GM12878 (cell line): ENCODE data around the gene GALNT9. TPM values are rescaled to one million over a fixed set of nuclear protein-coding genes. Genes with fewer than 3 reads are reported as not detected.

ENCODE experiments used
- ATAC-seq: fragments of 200-7000 bp; cut with Tn5 transposase; 3 replicates; pipeline ENCODE4 v1.9.1; 2020; ENCODE audit warnings: mild to moderate bottlenecking, moderate library complexity
- BruUV-seq: library from RNA; stranded (reverse); fragments of 400-500 nt; replicated peaks from 2 replicates; lab custom pipeline; 2021; lab: Mats Ljungman, UMichigan
- CTCF ChIA-PET: fragments of 300-600 bp; sonication (Branson Sonifier 250); formaldehyde crosslinking; extraction: SDS; loops from one replicate; lab custom pipeline; 2021; ENCODE audit warnings: inconsistent platforms; lab: Yijun Ruan, JAX
- POLR2A ChIA-PET: fragments of 350-600 bp; formaldehyde crosslinking; extraction: SDS; loops from one replicate; lab custom pipeline; 2021; ENCODE audit warnings: inconsistent platforms; lab: Charles Lee
- RAD21 ChIA-PET: fragments of 300-600 bp; sonication (Branson Sonifier 250); formaldehyde crosslinking; loops from one replicate; lab custom pipeline; 2023; ENCODE audit warnings: antibody characterized with exemption; ENCODE audit not compliant: unreplicated experiment; lab: Charles Lee
- SMC1A ChIA-PET: fragments of 300-600 bp; sonication (Branson Sonifier 250); formaldehyde crosslinking; loops from one replicate; lab custom pipeline; 2023; ENCODE audit not compliant: unreplicated experiment, uncharacterized antibody; lab: Charles Lee
- DNase-seq: peaks from one replicate; pipeline ENCODE4 v3.0.0-alpha.2; 2011; ENCODE audit warnings: low read depth, low spot score
- FAIRE-seq: peaks from 3 replicates; lab custom pipeline; 2011; peaks lifted over from hg19 to GRCh38; lab: Jason Lieb, UNC
- H2AFZ ChIP-seq: 2 replicates; pipeline ENCODE4 v1.6.0; 2011; ENCODE audit warnings: low read depth, low read length, control low read depth; ENCODE audit not compliant: control insufficient read depth
- H3K27ac ChIP-seq: 2 replicates; pipeline ENCODE4 v1.5.1; 2011; ENCODE audit warnings: control low read depth; ENCODE audit not compliant: control insufficient read depth, insufficient read depth
- H3K27me3 ChIP-seq, 2 experiments: replicated peaks in 1 of 2; 2 replicates each; pipeline versions ENCODE4 v1.6.0 to v1.6.1; 2011; ENCODE audit warnings: low read length in 1 of 2; ENCODE audit not compliant: control insufficient read depth in 2 of 2, insufficient read depth in 2 of 2
- H3K36me3 ChIP-seq, 2 experiments: 2 replicates each; pipeline ENCODE4 v1.5.1; 2011; ENCODE audit warnings: low read length in 1 of 2; ENCODE audit not compliant: control insufficient read depth in 2 of 2, insufficient read depth in 2 of 2
- H3K4me1 ChIP-seq: 2 replicates; pipeline ENCODE4 v1.6.1; 2011; ENCODE audit warnings: mild to moderate bottlenecking, low read length, moderate library complexity, mixed read lengths; ENCODE audit not compliant: control insufficient read depth, insufficient read depth
- H3K4me2 ChIP-seq: 2 replicates; pipeline ENCODE4 v1.6.0; 2011; ENCODE audit warnings: control low read depth; ENCODE audit not compliant: control insufficient read depth, insufficient read depth
- H3K4me3 ChIP-seq: fragments of 200-600 bp; sonication (generic); 2 replicates; pipeline ENCODE4 v1.5.1; 2016
- H3K79me2 ChIP-seq: 2 replicates; pipeline ENCODE4 v1.6.0; 2011; ENCODE audit warnings: low read length; ENCODE audit not compliant: control insufficient read depth, insufficient read depth
- H3K9ac ChIP-seq: 2 replicates; pipeline ENCODE4 v1.8.0; 2011; ENCODE audit warnings: low read length, control low read depth, mixed read lengths; ENCODE audit not compliant: control insufficient read depth, insufficient read depth
- H3K9me3 ChIP-seq: replicated peaks from 3 replicates; pipeline ENCODE4 v1.5.1; 2011; ENCODE audit warnings: mild to moderate bottlenecking, low read length; ENCODE audit not compliant: control insufficient read depth, insufficient read depth
- H4K20me1 ChIP-seq: 2 replicates; pipeline ENCODE4 v1.6.0; 2011; ENCODE audit not compliant: control insufficient read depth, insufficient read depth
- ASH2L ChIP-seq: fragments of 300-600, 200-600 bp; sonication (generic); IDR thresholded peaks from 2 replicates; pipeline ENCODE4 v1.6.1; 2017; ENCODE audit warnings: low read depth, mild to moderate bottlenecking, borderline replicate concordance
- ATF3 ChIP-seq: IDR thresholded peaks from 2 replicates; pipeline ENCODE4 v1.6.1; 2011; ENCODE audit warnings: low read depth, mild to moderate bottlenecking, low read length, moderate library complexity, borderline replicate concordance; ENCODE audit errors: extremely low read depth
- ATF7 ChIP-seq: fragments of 450-650 bp; IDR thresholded peaks from 2 replicates; pipeline ENCODE4 v1.6.1; 2016; ENCODE audit warnings: low read depth, mild to moderate bottlenecking
- CEBPB ChIP-seq, 2 experiments: fragments of 150-350 bp in 1 of 2; IDR thresholded peaks; 2 replicates each; pipeline ENCODE4 v1.6.1; 2012 to 2014; ENCODE audit warnings: low read depth in 2 of 2, low read length in 2 of 2, borderline replicate concordance in 1 of 2, inconsistent platforms in 1 of 2
- GATAD2B ChIP-seq: fragments of 450-650 bp; conservative IDR thresholded peaks from 2 replicates; pipeline ENCODE4 v1.6.1; 2017; ENCODE audit warnings: low read depth, mild to moderate bottlenecking, moderate library complexity
- MLLT1 ChIP-seq: fragments of 450-650 bp; IDR thresholded peaks from 2 replicates; pipeline ENCODE4 v1.6.1; 2016; ENCODE audit warnings: mild to moderate bottlenecking
- MTA2 ChIP-seq: fragments of 450-650 bp; IDR thresholded peaks from 2 replicates; pipeline ENCODE4 v1.6.1; 2016; ENCODE audit warnings: low read depth, mild to moderate bottlenecking, moderate library complexity
- RCOR1 ChIP-seq: conservative IDR thresholded peaks from 2 replicates; pipeline ENCODE4 v1.6.1; 2012; ENCODE audit warnings: low read depth, low read length, improper control_type of control experiment
- SIN3A ChIP-seq: IDR thresholded peaks from 2 replicates; pipeline ENCODE4 v1.6.1; 2012; ENCODE audit warnings: low read depth, low read length, improper control_type of control experiment
- SMAD5 ChIP-seq: IDR thresholded peaks from 2 replicates; pipeline ENCODE4 v1.6.1; 2016; ENCODE audit warnings: antibody characterized with exemption, low read depth
- ZNF217 ChIP-seq: fragments of 450-650 bp; IDR thresholded peaks from 2 replicates; pipeline ENCODE4 v1.6.1; 2017; ENCODE audit warnings: antibody characterized with exemption, mild to moderate bottlenecking
- WGBS: methylation state at CpG from one replicate; pipeline ENCODE4 v1.1.6; 2016; ENCODE audit warnings: low lambda C conversion rate; ENCODE audit not compliant: insufficient replicate concordance, insufficient coverage; ENCODE audit errors: missing lambda C conversion rate; 5-methylcytosine and 5-hydroxymethylcytosine counted together
- in situ Hi-C: fragments of 300-500 bp; cut with MboI; formaldehyde crosslinking; loops from 9 replicates; pipeline ENCODE4 v1.14.3; 2018; ENCODE audit warnings: mixed read lengths
- intact Hi-C: fragments of 100-400 bp; cut with micrococcal nuclease; formaldehyde crosslinking; loops from one replicate; pipeline ENCODE4 v1.14.2; 2022; ENCODE audit not compliant: unreplicated experiment
- polyA plus RNA-seq, 11 experiments: library from polyadenylated mRNA; depleted of rRNA in 4 of 11; unstranded in 6 of 11; stranded (reverse) in 5 of 11; fragments of >200 nt; fragmentation: Nextera tagmentation in 4 of 11; fragmentation: Illumina TruSeq in 1 of 11; extraction: Ambion mirVana in 4 of 11; extraction: Trizol in 1 of 11; gene quantifications; 1 replicate in 1 of 11; 2 replicates in 10 of 11; pipeline versions ENCODE4 v1.2.1 to v1.2.3, GENCODE V29; 2011 to 2016; ENCODE audit warnings: inconsistent platforms in 2 of 11, missing spikeins in 2 of 11, low read depth in 1 of 11
- total RNA-seq, 4 experiments: library from RNA; depleted of rRNA in 3 of 4; stranded (reverse); fragments of >200 nt in 3 of 4; fragmentation: Illumina TruSeq in 1 of 4; extraction: Trizol in 1 of 4; gene quantifications; 2 replicates each; pipeline versions ENCODE4 v1.2.1 to v1.2.3, GENCODE V29; 2013 to 2021

The GALNT9 gene
- total and polyA plus RNA-seq, 10 of the 15 experiments (the other 5 are each of a cell fraction or from before 2014, with no cell fraction given): 0.04 TPM; not detected in 9

- no peak overlapping the region for H3K9ac ChIP-seq
- ChIA-PET CTCF (no interaction called here), POLR2A (no interaction called here), RAD21 (no interaction called here), SMC1A (no interaction called here)
- H3K27ac ChIP-seq: no peak overlapping the region
- FAIRE-seq (no peak), ATAC-seq (no peak), DNase-seq (no peak)
- no peak overlapping the region for H3K4me2 ChIP-seq
- no peaks in the 10 kb centered on the region for H3K79me2 ChIP-seq
- H3K36me3 ChIP-seq: no peaks in the 10 kb centered on the region
- no TSS peak for BruUV-seq
- in situ Hi-C loops: no loop called here
- no peaks in the 10 kb centered on the region for H3K4me1 ChIP-seq
- intact Hi-C loops: no loop called here
- WGBS: 67% methylated on average over 30 of the region's 39 CpGs
- H4K20me1 ChIP-seq: no peaks in the 10 kb centered on the region
- no peak overlapping the region for H2AFZ ChIP-seq
- no peak overlapping the region for H3K4me3 ChIP-seq
- TF ChIP-seq ATF7 (no peak), ASH2L (no peak), MTA2 (no peak), ZNF217 (no peak), SIN3A (no peak), MLLT1 (no peak), ATF3 (no peak), GATAD2B (no peak), RCOR1 (no peak), SMAD5 (no peak), CEBPB (IDR thresholded peaks at IDR 0.05; ENCODE audit: borderline replicate concordance in 1 of 2, low read depth in 2 of 2, low read length in 2 of 2) (no peak)
- no peaks in the 10 kb centered on the region for H3K9me3 ChIP-seq
- H3K27me3 ChIP-seq: no peaks in the 10 kb centered on the region
Measured at GRCh38 chr12:132249689-132250478, 79.5 kb downstream of the GALNT9 start.
